Stomach (tissue), 9 donors: ENCODE results near the gene PAFAH1B1. TPM values are rescaled to one million over a fixed set of nuclear protein-coding genes. Genes with fewer than 3 reads are reported as not detected.
A peak's percentile ranks its signal among the peaks of the same experiment; 100 is the strongest.
"Not testable (repeated sequence)": the region's sequence is repeated elsewhere in the genome, so short reads cannot be mapped to it uniquely, and the experiment has no call there.

Experiments
- DNase-seq, 2 donors: peaks; one replicate each; pipeline versions ENCODE4 v3.0.0 to v3.0.0-alpha.2; 2013 to 2019
- H3K27ac ChIP-seq, 5 donors: fragments of 200-600 bp in 4 of 5; sonication (generic) in 4 of 5; one replicate each; pipeline ENCODE4 v1.5.1; 2013 to 2019; ENCODE audit warnings: mild to moderate bottlenecking in 1 of 5, moderate library complexity in 1 of 5
- H3K27me3 ChIP-seq, 3 donors: fragments of 200-600 bp; sonication (generic); one replicate each; pipeline ENCODE4 v1.5.1; 2017 to 2019; ENCODE audit warnings: mixed run types in 1 of 3
- H3K36me3 ChIP-seq, 4 donors: fragments of 200-600 bp; sonication (generic); 1 replicate in 3 of 4; 2 replicates in 1 of 4; pipeline ENCODE4 v1.5.1; 2016 to 2019
- H3K4me1 ChIP-seq, 4 donors: fragments of 200-600 bp; sonication (generic); one replicate each; pipeline ENCODE4 v1.5.1; 2016 to 2019
- H3K4me3 ChIP-seq, 4 donors: fragments of 200-600 bp; sonication (generic) in 3 of 4; one replicate each; pipeline ENCODE4 v1.5.1; 2016 to 2019; ENCODE audit warnings: mild to moderate bottlenecking in 1 of 4
- H3K9me3 ChIP-seq, 4 donors: fragments of 200-600 bp; sonication (generic); one replicate each; pipeline ENCODE4 v1.5.1; 2016 to 2019
- CTCF ChIP-seq, 7 experiments: fragments of 450-650 bp in 4 of 7; fragments of 200-600 bp in 3 of 7; sonication (generic) in 3 of 7; IDR thresholded peaks; one replicate each; pipeline ENCODE4 v1.5.1; 2016 to 2019; ENCODE audit warnings: antibody characterized with exemption in 7 of 7, control low read depth in 2 of 7, mild to moderate bottlenecking in 1 of 7
- EP300 ChIP-seq: sonication (generic); formaldehyde crosslinking; IDR thresholded peaks from one replicate; pipeline ENCODE4 v1.6.1; 2017; ENCODE audit warnings: antibody characterized with exemption
- POLR2A ChIP-seq, 4 donors: fragments of 450-650 bp; IDR thresholded peaks; one replicate each; pipeline ENCODE4 v1.6.1; 2016; ENCODE audit warnings: antibody characterized with exemption in 4 of 4, control low read depth in 2 of 4, mild to moderate bottlenecking in 1 of 4, moderate library complexity in 1 of 4
- POLR2AphosphoS5 ChIP-seq, 3 donors: sonication (generic); formaldehyde crosslinking; IDR thresholded peaks; one replicate each; pipeline ENCODE4 v1.6.1; 2016; ENCODE audit warnings: antibody characterized with exemption in 3 of 3
- WGBS, 5 donors: extraction: QIAGEN DNeasy Blood & Tissue Kit in 3 of 5; methylation state at CpG; one replicate each; pipeline versions ENCODE4 v1.1.5 to v1.1.7; 2013 to 2018; 5-methylcytosine and 5-hydroxymethylcytosine counted together
- intact Hi-C: fragments of 100-400 bp; cut with DNase I; formaldehyde crosslinking; loops from one replicate; pipeline ENCODE4 v1.15.1; 2023; ENCODE audit warnings: low total_unique reads
- polyA plus RNA-seq, 3 donors: library from polyadenylated mRNA; stranded (reverse); fragments of 200-250 nt; gene quantifications; one replicate each; pipeline ENCODE4 v1.2.3, GENCODE V29; 2013
- total RNA-seq, 5 donors: library from RNA; depleted of rRNA; stranded (reverse); fragments of >200 nt; gene quantifications; one replicate each; pipeline versions ENCODE4 v1.1.0 to v1.2.3, GENCODE V29; 2014 to 2016
- donor health status: healthy with polysubstance abuse.
- donor health status: Bipolar disorder and iron deficiency.
- donor health status: healthy.

PAFAH1B1 gene
- total and polyA plus RNA-seq, 8 donors, result 22.5 to 264 (median 50.7) TPM

GRCh38 chr17:2571523-2572303 lies 21.7 kb upstream of the PAFAH1B1 start:
- no peaks in the 10 kb centered on the region for H3K4me1 ChIP-seq
- no peaks in the 10 kb centered on the region for H3K27me3 ChIP-seq
- TF ChIP-seq POLR2AphosphoS5 (IDR thresholded peaks at IDR 0.05) (no peak), EP300 (no peak), POLR2A (IDR thresholded peaks at IDR 0.05) (no peak), CTCF (IDR thresholded peaks at IDR 0.05) (no peak)
- WGBS, 5 donors, result 35 to 49% (median 40%) methylated on average over 4 of the region's 4 CpGs
- no peak overlapping the region for H3K4me3 ChIP-seq
- intact Hi-C loops, result no loop called here
- no peaks in the 10 kb centered on the region for H3K36me3 ChIP-seq
- DNase-seq, result no peak
- peak overlapping the region in 1 of 5 donors; percentile 15 for H3K27ac ChIP-seq
- no peaks in the 10 kb centered on the region for H3K9me3 ChIP-seq

- H3K9me3 ChIP-seq, intact Hi-C loops, H3K4me3 ChIP-seq, H3K4me1 ChIP-seq, DNase-seq, H3K27me3 ChIP-seq, H3K36me3 ChIP-seq: not testable (repeated sequence)
- WGBS, 5 donors, result 65 to 79% (median 71%) methylated on average over 7 of the region's 7 CpGs
- peak overlapping the region in 1 of 5 donors; percentile 15 for H3K27ac ChIP-seq
Measured at GRCh38 chr17:2572304-2572609, 21.2 kb upstream of the PAFAH1B1 start.

GRCh38 chr17:2580151-2580550 lies 13.3 kb upstream of the PAFAH1B1 start:
- intact Hi-C loops, result no loop called here
- DNase-seq, result no peak
- Histone ChIP-seq H3K4me3 (no peak overlapping the region), H3K27me3 (no peaks in the 10 kb centered on the region), H3K36me3 (no peaks in the 10 kb centered on the region), H3K9me3 (no peaks in the 10 kb centered on the region), H3K4me1 (no peaks in the 10 kb centered on the region), H3K27ac (no peak overlapping the region)
- 51 to 69% (median 55%) methylated on average over 4 of the region's 4 CpGs for WGBS, 5 donors
- TF ChIP-seq POLR2A (IDR thresholded peaks at IDR 0.05) (no peak), EP300 (no peak), CTCF (IDR thresholded peaks at IDR 0.05) (no peak), POLR2AphosphoS5 (IDR thresholded peaks at IDR 0.05) (no peak)

- H3K4me1 ChIP-seq, result no peaks in the 10 kb centered on the region
- H3K4me3 ChIP-seq, result no peak overlapping the region
- 45 to 56% (median 53%) methylated on average over 5 of the region's 5 CpGs for WGBS, 5 donors
- no peaks in the 10 kb centered on the region for H3K9me3 ChIP-seq
- TF ChIP-seq POLR2AphosphoS5 (IDR thresholded peaks at IDR 0.05), result no peak
- TF ChIP-seq EP300, result no peak
- TF ChIP-seq POLR2A (IDR thresholded peaks at IDR 0.05), result no peak
- no peak for TF ChIP-seq CTCF (IDR thresholded peaks at IDR 0.05)
- no peaks in the 10 kb centered on the region for H3K27me3 ChIP-seq
- intact Hi-C loops, result no loop called here
- no peak overlapping the region for H3K27ac ChIP-seq
- no peak for DNase-seq
- H3K36me3 ChIP-seq, result no peaks in the 10 kb centered on the region
Measured at GRCh38 chr17:2580661-2581060, 12.8 kb upstream of the PAFAH1B1 start.

- no peak overlapping the region for H3K27ac ChIP-seq
- intact Hi-C loops, result no loop called here
- H3K4me3 ChIP-seq, result no peak overlapping the region
- no peak for DNase-seq
- H3K9me3 ChIP-seq, result no peaks in the 10 kb centered on the region
- no peaks in the 10 kb centered on the region for H3K4me1 ChIP-seq
- H3K36me3 ChIP-seq, result no peaks in the 10 kb centered on the region
- H3K27me3 ChIP-seq, result no peaks in the 10 kb centered on the region
- no peak for TF ChIP-seq EP300
- TF ChIP-seq CTCF (IDR thresholded peaks at IDR 0.05), result no peak
- no peak for TF ChIP-seq POLR2A (IDR thresholded peaks at IDR 0.05)
- no peak for TF ChIP-seq POLR2AphosphoS5 (IDR thresholded peaks at IDR 0.05)
- 96 to 98% (median 97%) methylated on average over 18 of the region's 18 CpGs for WGBS, 5 donors
Measured at GRCh38 chr17:2582493-2582892, 11.0 kb upstream of the PAFAH1B1 start.
